ENCODE data around the gene GRM8.

The GRM8 gene

GRCh38 chr7:126806614-126807013, 446.1 kb downstream of the GRM8 start:
- no peak for DNase-seq (ENCODE audit: low read depth)

- DNase-seq (ENCODE audit: low read depth): no peak
These were observed 447.4 kb downstream of the GRM8 start for GRCh38 chr7:126805351-126805750.

- no peak for DNase-seq (ENCODE audit: low read depth)
These were observed 448.1 kb downstream of the GRM8 start for GRCh38 chr7:126804604-126805003.

- DNase-seq (ENCODE audit: low read depth): no peak
These were observed 448.8 kb downstream of the GRM8 start for GRCh38 chr7:126803990-126804389.

GRCh38 chr7:126803060-126803665, 449.6 kb downstream of the GRM8 start:
- DNase-seq (ENCODE audit: low read depth): peak; percentile 5

GRCh38 chr7:126801733-126802132, 451.0 kb downstream of the GRM8 start:
- no peak for DNase-seq (ENCODE audit: low read depth)

GRCh38 chr7:126799541-126799940, 453.2 kb downstream of the GRM8 start:
- DNase-seq (ENCODE audit: low read depth): no peak

GRCh38 chr7:126792521-126792920, 460.2 kb downstream of the GRM8 start:
- no peak for DNase-seq (ENCODE audit: low read depth)

GRCh38 chr7:126791306-126791705, 461.4 kb downstream of the GRM8 start:
- no peak for DNase-seq (ENCODE audit: low read depth)

- DNase-seq (ENCODE audit: low read depth): no peak
These were observed 462.0 kb downstream of the GRM8 start for GRCh38 chr7:126790763-126791162.

GRCh38 chr7:126783613-126784012, 469.1 kb downstream of the GRM8 start:
- DNase-seq (ENCODE audit: low read depth): no peak

- no peak for DNase-seq (ENCODE audit: low read depth)
These were observed 471.7 kb downstream of the GRM8 start for GRCh38 chr7:126780993-126781392.

GRCh38 chr7:126778101-126778500, 474.6 kb downstream of the GRM8 start:
- no peak for DNase-seq (ENCODE audit: low read depth)

GRCh38 chr7:126776498-126776897, 476.2 kb downstream of the GRM8 start:
- DNase-seq (ENCODE audit: low read depth): no peak

GRCh38 chr7:126774077-126774476, 478.7 kb downstream of the GRM8 start:
- DNase-seq (ENCODE audit: low read depth): no peak

GRCh38 chr7:126768836-126769235, 483.9 kb downstream of the GRM8 start:
- no peak for DNase-seq (ENCODE audit: low read depth)

- no peak for DNase-seq (ENCODE audit: low read depth)
These were observed 491.7 kb downstream of the GRM8 start for GRCh38 chr7:126760914-126761577.

GRCh38 chr7:126755381-126755780, 497.4 kb downstream of the GRM8 start:
- no peak for DNase-seq (ENCODE audit: low read depth)

GRCh38 chr7:126750207-126750911, 502.4 kb downstream of the GRM8 start:
- no peak for DNase-seq (ENCODE audit: low read depth)

- DNase-seq (ENCODE audit: low read depth): no peak
These were observed 523.8 kb downstream of the GRM8 start for GRCh38 chr7:126728967-126729366.

- no peak for DNase-seq (ENCODE audit: low read depth)
These were observed 524.8 kb downstream of the GRM8 start for GRCh38 chr7:126727930-126728391.

GRCh38 chr7:126723966-126724544, 528.7 kb downstream of the GRM8 start:
- DNase-seq (ENCODE audit: low read depth): no peak

GRCh38 chr7:126720232-126720631, 532.5 kb downstream of the GRM8 start:
- no peak for DNase-seq (ENCODE audit: low read depth)

Measured in T follicular helper cell (primary cell).